Nephron progenitor cell (in vitro differentiated cells): Measurements from ENCODE around the gene TAGLN2.

Experiments
- DNase-seq: peaks from one replicate; pipeline ENCODE4 v3.0.0; 2021
- H3K27ac Mint-ChIP-seq: 2 replicates; pipeline ENCODE4 v1.8.0; 2021; ENCODE audit warnings: mild to moderate bottlenecking, moderate library complexity, mixed read lengths
- H3K27me3 Mint-ChIP-seq: 2 replicates; pipeline ENCODE4 v1.8.0; 2021; ENCODE audit warnings: mild to moderate bottlenecking, low read depth, mixed read lengths; ENCODE audit not compliant: poor library complexity
- H3K36me3 Mint-ChIP-seq: 2 replicates; pipeline ENCODE4 v1.8.0; 2021; ENCODE audit warnings: low read depth, mixed read lengths
- H3K4me1 Mint-ChIP-seq: 2 replicates; pipeline ENCODE4 v1.8.0; 2021; ENCODE audit warnings: mixed read lengths
- H3K4me3 Mint-ChIP-seq: 2 replicates; pipeline ENCODE4 v1.8.0; 2021; ENCODE audit warnings: mild to moderate bottlenecking, moderate library complexity, mixed read lengths
- H3K9me3 Mint-ChIP-seq: 2 replicates; pipeline ENCODE4 v1.8.0; 2021; ENCODE audit warnings: mild to moderate bottlenecking, moderate library complexity, mixed read lengths
- TF ChIP-seq, protein P1 (sequence below): fragments of 200-600 bp; sonication (generic); IDR thresholded peaks from 2 replicates; pipeline ENCODE4 v1.5.0; 2021; ENCODE audit warnings: antibody characterized with exemption

TAGLN2 gene

GRCh38 chr1:159882527-159882862, 42.8 kb downstream of the TAGLN2 start:
- no peak for DNase-seq
- H3K9me3 Mint-ChIP-seq: no peaks in the 10 kb centered on the region
- H3K4me3 Mint-ChIP-seq: no peak overlapping the region
- TF ChIP-seq, protein P1, sequence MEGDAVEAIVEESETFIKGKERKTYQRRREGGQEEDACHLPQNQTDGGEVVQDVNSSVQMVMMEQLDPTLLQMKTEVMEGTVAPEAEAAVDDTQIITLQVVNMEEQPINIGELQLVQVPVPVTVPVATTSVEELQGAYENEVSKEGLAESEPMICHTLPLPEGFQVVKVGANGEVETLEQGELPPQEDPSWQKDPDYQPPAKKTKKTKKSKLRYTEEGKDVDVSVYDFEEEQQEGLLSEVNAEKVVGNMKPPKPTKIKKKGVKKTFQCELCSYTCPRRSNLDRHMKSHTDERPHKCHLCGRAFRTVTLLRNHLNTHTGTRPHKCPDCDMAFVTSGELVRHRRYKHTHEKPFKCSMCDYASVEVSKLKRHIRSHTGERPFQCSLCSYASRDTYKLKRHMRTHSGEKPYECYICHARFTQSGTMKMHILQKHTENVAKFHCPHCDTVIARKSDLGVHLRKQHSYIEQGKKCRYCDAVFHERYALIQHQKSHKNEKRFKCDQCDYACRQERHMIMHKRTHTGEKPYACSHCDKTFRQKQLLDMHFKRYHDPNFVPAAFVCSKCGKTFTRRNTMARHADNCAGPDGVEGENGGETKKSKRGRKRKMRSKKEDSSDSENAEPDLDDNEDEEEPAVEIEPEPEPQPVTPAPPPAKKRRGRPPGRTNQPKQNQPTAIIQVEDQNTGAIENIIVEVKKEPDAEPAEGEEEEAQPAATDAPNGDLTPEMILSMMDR: no peak
- no peak overlapping the region for H3K27ac Mint-ChIP-seq
- no peaks in the 10 kb centered on the region for H3K36me3 Mint-ChIP-seq
- H3K27me3 Mint-ChIP-seq: peaks cover 7% of the 10 kb centered on the region
- H3K4me1 Mint-ChIP-seq: no peaks in the 10 kb centered on the region

GRCh38 chr1:159881622-159882526, 43.4 kb downstream of the TAGLN2 start:
- no peak overlapping the region for H3K27ac Mint-ChIP-seq
- H3K9me3 Mint-ChIP-seq: no peaks in the 10 kb centered on the region
- H3K4me1 Mint-ChIP-seq: no peaks in the 10 kb centered on the region
- TF ChIP-seq, protein P1: no peak
- H3K27me3 Mint-ChIP-seq: peaks cover 7% of the 10 kb centered on the region
- no peak for DNase-seq
- H3K4me3 Mint-ChIP-seq: no peak overlapping the region
- H3K36me3 Mint-ChIP-seq: no peaks in the 10 kb centered on the region

DNA sequence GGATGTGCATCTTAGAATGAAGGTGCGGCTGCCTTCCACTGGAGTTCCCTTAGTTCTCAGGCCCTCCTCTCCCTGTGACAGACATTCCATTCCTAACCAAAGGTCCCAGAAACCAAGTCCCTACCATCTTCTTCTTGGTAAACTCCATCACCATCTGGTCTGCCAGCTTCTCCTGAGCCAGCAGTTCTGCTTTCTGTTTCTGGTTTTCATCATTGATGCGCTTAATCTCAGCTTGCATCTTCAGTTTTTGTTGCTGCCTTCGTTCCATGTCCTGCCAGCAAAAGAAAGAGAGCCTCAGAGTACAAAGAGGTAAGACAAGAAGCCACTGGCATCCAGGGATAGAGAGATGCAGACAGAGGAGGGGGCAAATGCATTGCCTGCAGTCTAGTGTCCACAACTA, 44.9 kb downstream of the TAGLN2 start:
- H3K27ac Mint-ChIP-seq: no peak overlapping the region
- H3K36me3 Mint-ChIP-seq: no peaks in the 10 kb centered on the region

GRCh38 chr1:159879977-159880376, 45.3 kb downstream of the TAGLN2 start:
- Mint-ChIP-seq H3K27me3 (no peaks in the 10 kb centered on the region), H3K36me3 (no peaks in the 10 kb centered on the region), H3K4me1 (no peaks in the 10 kb centered on the region), H3K9me3 (no peaks in the 10 kb centered on the region), H3K27ac (no peak overlapping the region), H3K4me3 (no peak overlapping the region)
- TF ChIP-seq, protein P1: no peak
- DNase-seq: no peak

More for the DNA sequence above, 44.9 kb downstream of the TAGLN2 start:
- Mint-ChIP-seq H3K4me3 (no peak overlapping the region), H3K9me3 (no peaks in the 10 kb centered on the region), H3K27me3 (peaks cover under 1% of the 10 kb centered on the region), H3K4me1 (no peaks in the 10 kb centered on the region)
- no peak for DNase-seq
- TF ChIP-seq, protein P1: no peak

- H3K4me1 Mint-ChIP-seq: no peaks in the 10 kb centered on the region
- no peak overlapping the region for H3K4me3 Mint-ChIP-seq
- DNase-seq: no peak
- H3K9me3 Mint-ChIP-seq: no peaks in the 10 kb centered on the region
- TF ChIP-seq, protein P1: no peak
- H3K36me3 Mint-ChIP-seq: no peaks in the 10 kb centered on the region
- H3K27ac Mint-ChIP-seq: no peak overlapping the region
- H3K27me3 Mint-ChIP-seq: peaks cover 4% of the 10 kb centered on the region
Observed at GRCh38 chr1:159879136-159879535, 46.2 kb downstream of the TAGLN2 start.
